Measurements from ENCODE around the gene TMED1.

Gene TMED1

GRCh38 chr19:10811391-10812111 lies 24.5 kb downstream of the TMED1 start:
- no peak for DNase-seq (ENCODE audit: low read depth, low spot score)

GRCh38 chr19:10809651-10810285 lies 26.2 kb downstream of the TMED1 start:
- DNase-seq (ENCODE audit: low read depth, low spot score): no peak

GRCh38 chr19:10808937-10809649 lies 26.9 kb downstream of the TMED1 start:
- no peak for DNase-seq (ENCODE audit: low read depth, low spot score)

- no peak for DNase-seq (ENCODE audit: low read depth, low spot score)
These were observed 30.2 kb downstream of the TMED1 start for GRCh38 chr19:10805758-10806247.

GRCh38 chr19:10805065-10805757 lies 30.8 kb downstream of the TMED1 start:
- DNase-seq (ENCODE audit: low read depth, low spot score): no peak

GRCh38 chr19:10803252-10803651 lies 32.8 kb downstream of the TMED1 start:
- no peak for DNase-seq (ENCODE audit: low read depth, low spot score)

GRCh38 chr19:10802479-10802878 lies 33.5 kb downstream of the TMED1 start:
- no peak for DNase-seq (ENCODE audit: low read depth, low spot score)

- DNase-seq (ENCODE audit: low read depth, low spot score): no peak
These were observed 35.5 kb downstream of the TMED1 start for GRCh38 chr19:10800488-10800887.

- DNase-seq (ENCODE audit: low read depth, low spot score): peak; percentile 56
These were observed 38.3 kb downstream of the TMED1 start for GRCh38 chr19:10797541-10798256.

- DNase-seq (ENCODE audit: low read depth, low spot score): no peak
These were observed 38.9 kb downstream of the TMED1 start for GRCh38 chr19:10797078-10797477.

GRCh38 chr19:10796653-10797052 lies 39.4 kb downstream of the TMED1 start:
- DNase-seq (ENCODE audit: low read depth, low spot score): no peak

- no peak for DNase-seq (ENCODE audit: low read depth, low spot score)
These were observed 46.1 kb downstream of the TMED1 start for GRCh38 chr19:10789866-10790265.

GRCh38 chr19:10788146-10788545 lies 47.9 kb downstream of the TMED1 start:
- no peak for DNase-seq (ENCODE audit: low read depth, low spot score)

GRCh38 chr19:10784257-10784656 lies 51.8 kb downstream of the TMED1 start:
- DNase-seq (ENCODE audit: low read depth, low spot score): no peak

GRCh38 chr19:10782795-10783194 lies 53.2 kb downstream of the TMED1 start:
- no peak for DNase-seq (ENCODE audit: low read depth, low spot score)
